Fibroblast of pulmonary artery (primary cell): ENCODE data around the gene EGFR.
A peak's percentile ranks its signal among the peaks of the same experiment; 100 is the strongest.

Source experiments
- DNase-seq: peaks from one replicate; pipeline ENCODE4 v3.0.0-alpha.2; 2010; ENCODE audit warnings: low read depth
- H3K4me3 ChIP-seq: replicated peaks from 2 replicates; pipeline ENCODE4 v1.5.1; 2011; ENCODE audit warnings: low read depth, mild to moderate bottlenecking, control low read depth, low read length, moderate library complexity
- CTCF ChIP-seq: IDR thresholded peaks from 2 replicates; pipeline ENCODE4 v1.5.1; 2011; ENCODE audit warnings: mild to moderate bottlenecking, control low read depth, low read length, inconsistent platforms; ENCODE audit errors: missing control alignments

Gene EGFR

GRCh38 chr7:55249332-55249731 lies 230.5 kb downstream of the EGFR start:
- DNase-seq: no peak
- no peak overlapping the region for H3K4me3 ChIP-seq
- no peak for TF ChIP-seq CTCF

GRCh38 chr7:55250313-55250712 lies 231.5 kb downstream of the EGFR start:
- peak; percentile 25 for DNase-seq
- no peak overlapping the region for H3K4me3 ChIP-seq
- TF ChIP-seq CTCF: peak; percentile 56

GRCh38 chr7:55251313-55251712 lies 232.5 kb downstream of the EGFR start:
- TF ChIP-seq CTCF: no peak
- DNase-seq: no peak

GRCh38 chr7:55251911-55252310 lies 233.1 kb downstream of the EGFR start:
- no peak for DNase-seq
- TF ChIP-seq CTCF: no peak
- no peak overlapping the region for H3K4me3 ChIP-seq

More at GRCh38 chr7:55251313-55251712, 232.5 kb downstream of the EGFR start:
- H3K4me3 ChIP-seq: no peak overlapping the region

GRCh38 chr7:55252386-55252785 lies 233.6 kb downstream of the EGFR start:
- DNase-seq: no peak
- no peak for TF ChIP-seq CTCF
- H3K4me3 ChIP-seq: no peak overlapping the region

GRCh38 chr7:55253188-55253587 lies 234.4 kb downstream of the EGFR start:
- no peak for DNase-seq
- TF ChIP-seq CTCF: no peak
- H3K4me3 ChIP-seq: no peak overlapping the region

- peak overlapping the region; percentile 60 for H3K4me3 ChIP-seq
- no peak for TF ChIP-seq CTCF
- no peak for DNase-seq
Observed at GRCh38 chr7:55254242-55254595, 235.4 kb downstream of the EGFR start.
